Smooth muscle cell (in vitro differentiated cells): Measurements from ENCODE around the gene SACM1L. TPM values are rescaled to one million over a fixed set of nuclear protein-coding genes. Genes with fewer than 3 reads are reported as not detected.

ENCODE experiments used
- DNase-seq: peaks from one replicate; lab custom pipeline; 2025; ENCODE audit not compliant: unreplicated experiment; lab: John Stamatoyannopoulos, UW
- H2AFZ ChIP-seq: fragments of 200-600 bp; sonication (generic); 2 replicates; pipeline ENCODE4 v1.6.0; 2016; ENCODE audit warnings: antibody characterized with exemption, low read depth, mild to moderate bottlenecking
- H3F3A ChIP-seq: fragments of 200-600 bp; sonication (generic); 2 replicates; pipeline ENCODE4 v1.6.0; 2017; ENCODE audit warnings: antibody characterized with exemption, low read depth
- H3K27ac ChIP-seq: fragments of 200-600 bp; sonication (generic); 2 replicates; pipeline ENCODE4 v1.5.1; 2016; ENCODE audit warnings: low read depth, mild to moderate bottlenecking
- H3K27me3 ChIP-seq: fragments of 200-600 bp; sonication (generic); 2 replicates; pipeline ENCODE4 v1.6.1; 2016; ENCODE audit warnings: low read depth, mild to moderate bottlenecking
- H3K36me3 ChIP-seq: fragments of 200-600 bp; sonication (generic); 2 replicates; pipeline ENCODE4 v1.5.1; 2016; ENCODE audit warnings: low read depth
- H3K4me1 ChIP-seq: fragments of 200-600 bp; sonication (generic); 2 replicates; pipeline ENCODE4 v1.5.1; 2016; ENCODE audit warnings: low read depth
- H3K4me2 ChIP-seq: fragments of 200-600 bp; sonication (generic); 2 replicates; pipeline ENCODE4 v1.6.0; 2016; ENCODE audit warnings: mild to moderate bottlenecking
- H3K4me3 ChIP-seq: fragments of 200-600 bp; sonication (generic); 2 replicates; pipeline ENCODE4 v1.5.1; 2016; ENCODE audit warnings: mild to moderate bottlenecking
- H3K79me2 ChIP-seq: fragments of 200-600 bp; sonication (generic); 2 replicates; pipeline ENCODE4 v1.6.0; 2016; ENCODE audit warnings: low read depth, mild to moderate bottlenecking
- H3K9ac ChIP-seq: fragments of 200-600 bp; sonication (generic); 2 replicates; pipeline ENCODE4 v1.6.0; 2016; ENCODE audit warnings: low read depth
- H3K9me3 ChIP-seq: fragments of 200-600 bp; sonication (generic); replicated peaks from 2 replicates; pipeline ENCODE4 v1.5.1; 2016; ENCODE audit warnings: low read depth
- H4K20me1 ChIP-seq: fragments of 200-600 bp; sonication (generic); 2 replicates; pipeline ENCODE4 v1.6.0; 2016; ENCODE audit warnings: low read depth
- WGBS: methylation state at CpG from one replicate; pipeline ENCODE4 v1.1.7; 2016; ENCODE audit warnings: low lambda C conversion rate; 5-methylcytosine and 5-hydroxymethylcytosine counted together
- polyA plus RNA-seq: library from polyadenylated mRNA; unstranded; fragments of >200 nt; fragmentation: Nextera tagmentation; extraction: Ambion mirVana; gene quantifications from 2 replicates; pipeline ENCODE4 v1.2.1, GENCODE V29; 2016
- total RNA-seq: library from RNA; depleted of rRNA; stranded (reverse); fragments of >200 nt; gene quantifications from 2 replicates; pipeline ENCODE4 v1.2.3, GENCODE V29; 2014
- TF ChIP-seq, protein P1 (sequence below): fragments of 200-600 bp; sonication (generic); IDR thresholded peaks from 2 replicates; pipeline ENCODE4 v1.5.1; 2017; ENCODE audit warnings: borderline replicate concordance, mild to moderate bottlenecking, antibody characterized with exemption; ENCODE audit not compliant: insufficient read depth, poor library complexity, severe bottlenecking

The SACM1L gene
- total and polyA plus RNA-seq, 2 experiments from 2014 or later: 12.9 to 24.7 TPM

DNA sequence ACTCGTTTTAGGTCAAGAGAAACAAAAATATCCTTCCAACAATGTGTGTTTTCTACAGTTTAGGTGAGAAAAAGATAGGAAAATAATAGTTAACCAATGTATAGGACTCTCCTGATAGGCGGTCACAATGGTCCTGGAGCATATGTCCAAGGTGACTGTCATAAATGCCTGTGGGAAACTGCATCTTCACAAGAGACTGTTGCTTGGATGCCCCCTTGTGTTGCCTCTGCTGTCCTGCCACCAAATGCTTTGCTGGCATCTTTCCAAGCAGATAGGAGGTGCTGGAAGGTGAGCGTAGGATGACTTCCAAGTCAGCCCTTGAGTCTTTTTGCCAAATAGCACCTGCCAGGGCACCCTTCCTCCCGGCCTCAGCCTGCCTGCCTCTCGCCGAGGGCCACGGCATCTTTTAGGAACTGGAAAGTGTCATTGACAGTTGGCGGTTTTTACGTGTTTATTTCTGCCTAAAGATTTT, 24.1 kb upstream of the SACM1L start:
- no peaks in the 10 kb centered on the region for H3K4me1 ChIP-seq
- no peaks in the 10 kb centered on the region for H3K27me3 ChIP-seq
- H3K4me3 ChIP-seq: no peak overlapping the region
- 88% methylated on average over 9 of the region's 9 CpGs for WGBS
- no peak overlapping the region for H2AFZ ChIP-seq
- H3K4me2 ChIP-seq: peak overlapping the region; percentile 76
- H3K27ac ChIP-seq: no peak overlapping the region
- H3K36me3 ChIP-seq: no peaks in the 10 kb centered on the region
- no peaks in the 10 kb centered on the region for H3K79me2 ChIP-seq
- no peaks in the 10 kb centered on the region for H3K9me3 ChIP-seq
- DNase-seq: no peak
- peaks cover 7% of the 10 kb centered on the region for H4K20me1 ChIP-seq
- TF ChIP-seq, protein P1, sequence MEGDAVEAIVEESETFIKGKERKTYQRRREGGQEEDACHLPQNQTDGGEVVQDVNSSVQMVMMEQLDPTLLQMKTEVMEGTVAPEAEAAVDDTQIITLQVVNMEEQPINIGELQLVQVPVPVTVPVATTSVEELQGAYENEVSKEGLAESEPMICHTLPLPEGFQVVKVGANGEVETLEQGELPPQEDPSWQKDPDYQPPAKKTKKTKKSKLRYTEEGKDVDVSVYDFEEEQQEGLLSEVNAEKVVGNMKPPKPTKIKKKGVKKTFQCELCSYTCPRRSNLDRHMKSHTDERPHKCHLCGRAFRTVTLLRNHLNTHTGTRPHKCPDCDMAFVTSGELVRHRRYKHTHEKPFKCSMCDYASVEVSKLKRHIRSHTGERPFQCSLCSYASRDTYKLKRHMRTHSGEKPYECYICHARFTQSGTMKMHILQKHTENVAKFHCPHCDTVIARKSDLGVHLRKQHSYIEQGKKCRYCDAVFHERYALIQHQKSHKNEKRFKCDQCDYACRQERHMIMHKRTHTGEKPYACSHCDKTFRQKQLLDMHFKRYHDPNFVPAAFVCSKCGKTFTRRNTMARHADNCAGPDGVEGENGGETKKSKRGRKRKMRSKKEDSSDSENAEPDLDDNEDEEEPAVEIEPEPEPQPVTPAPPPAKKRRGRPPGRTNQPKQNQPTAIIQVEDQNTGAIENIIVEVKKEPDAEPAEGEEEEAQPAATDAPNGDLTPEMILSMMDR: peak; percentile 40
- H3K9ac ChIP-seq: no peak overlapping the region
- peaks cover 27% of the 10 kb centered on the region for H3F3A ChIP-seq

DNA sequence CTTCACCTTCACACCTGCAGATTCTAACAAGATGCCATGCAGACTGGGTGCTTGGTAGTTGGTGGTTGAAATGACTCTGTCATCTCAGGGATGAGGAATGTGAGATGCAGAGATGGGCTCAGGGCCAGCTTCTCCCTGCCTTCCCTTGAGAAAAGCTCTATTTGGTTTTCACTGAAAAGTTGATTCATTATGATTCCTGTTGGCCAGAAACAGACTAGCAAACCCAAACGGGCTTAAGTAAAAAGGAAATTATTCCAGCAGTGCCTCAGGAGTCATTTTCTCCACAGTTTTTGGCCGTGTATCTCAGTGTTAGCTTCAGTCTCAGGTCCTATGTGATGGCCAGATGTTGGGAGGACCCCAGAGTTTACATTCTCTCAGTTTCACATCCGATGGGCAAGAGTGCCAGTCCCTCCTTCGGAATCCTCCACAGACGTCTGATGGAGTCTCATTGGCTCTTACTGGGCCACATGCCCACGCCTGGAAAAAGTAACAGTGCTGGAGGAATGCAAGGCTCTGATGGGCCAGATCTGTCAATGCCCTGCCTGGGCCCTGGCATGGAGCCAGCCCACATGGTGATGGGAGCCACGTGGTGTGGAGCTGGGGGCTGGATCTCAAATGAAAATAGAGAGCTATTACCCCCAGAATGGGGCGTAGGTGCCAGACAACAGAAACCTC, 22.3 kb upstream of the SACM1L start:
- Histone ChIP-seq H3K9me3 (no peaks in the 10 kb centered on the region), H3K27ac (peak overlapping the region; percentile 79), H3K79me2 (no peaks in the 10 kb centered on the region), H2AFZ (no peak overlapping the region), H3K4me3 (no peak overlapping the region), H4K20me1 (peaks cover 12% of the 10 kb centered on the region), H3K4me1 (no peaks in the 10 kb centered on the region), H3F3A (peaks cover 19% of the 10 kb centered on the region), H3K36me3 (no peaks in the 10 kb centered on the region), H3K27me3 (no peaks in the 10 kb centered on the region), H3K4me2 (peak overlapping the region; percentile 8), H3K9ac (no peak overlapping the region)
- TF ChIP-seq, protein P1: no peak
- DNase-seq: no peak
- WGBS: 58% methylated on average over 8 of the region's 8 CpGs

DNA sequence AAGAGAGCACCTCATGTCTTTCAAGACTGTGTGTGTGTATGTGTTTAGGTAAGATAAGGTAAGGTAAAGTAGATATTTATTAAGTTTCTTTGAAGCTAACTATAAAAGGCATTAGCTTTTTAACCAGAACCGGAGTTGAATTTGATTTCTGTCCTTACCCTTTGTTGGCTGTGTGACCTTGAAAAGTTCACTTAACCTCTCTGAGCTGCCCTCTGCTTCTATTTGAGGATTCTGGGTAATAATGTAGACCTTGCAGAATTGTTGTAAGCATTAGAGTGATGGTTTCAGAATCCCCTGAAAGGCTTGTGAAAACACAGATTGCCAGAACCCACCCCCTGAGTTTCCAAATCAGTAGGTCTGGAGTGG, 21.6 kb upstream of the SACM1L start:
- no peak for DNase-seq
- no peaks in the 10 kb centered on the region for H3K9me3 ChIP-seq
- H4K20me1 ChIP-seq: peaks cover 12% of the 10 kb centered on the region
- WGBS: 87% methylated on average over 1 of the region's 1 CpG
- TF ChIP-seq, protein P1: no peak
- no peak overlapping the region for H3K9ac ChIP-seq
- no peak overlapping the region for H2AFZ ChIP-seq
- H3K36me3 ChIP-seq: no peaks in the 10 kb centered on the region
- peak overlapping the region; percentile 8 for H3K4me2 ChIP-seq
- no peak overlapping the region for H3K4me3 ChIP-seq
- H3F3A ChIP-seq: peaks cover 19% of the 10 kb centered on the region
- no peaks in the 10 kb centered on the region for H3K27me3 ChIP-seq
- H3K4me1 ChIP-seq: no peaks in the 10 kb centered on the region
- peak overlapping the region; percentile 79 for H3K27ac ChIP-seq
- no peaks in the 10 kb centered on the region for H3K79me2 ChIP-seq

DNA sequence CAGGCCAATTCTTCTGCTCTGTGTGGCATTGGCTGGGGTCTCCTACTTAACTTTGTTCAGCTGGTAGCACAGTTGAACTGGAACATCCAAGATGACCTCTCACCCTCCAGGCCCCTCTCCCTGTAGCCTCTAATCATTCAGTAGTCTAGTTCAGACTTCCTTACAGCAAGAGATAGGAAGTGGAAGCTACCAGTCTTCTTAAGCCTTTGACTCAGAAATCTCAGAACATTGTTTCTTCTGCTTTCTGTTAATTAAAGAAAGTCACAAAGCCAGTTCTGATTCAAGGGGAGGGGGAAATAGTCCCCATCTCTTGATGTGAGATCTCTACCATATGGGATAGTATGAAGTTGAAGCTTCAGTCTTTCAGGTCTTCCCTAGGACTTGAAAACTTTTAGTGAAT, 18.8 kb upstream of the SACM1L start:
- Histone ChIP-seq H2AFZ (no peak overlapping the region), H3K27me3 (no peaks in the 10 kb centered on the region), H3K4me1 (no peaks in the 10 kb centered on the region), H3K79me2 (no peaks in the 10 kb centered on the region), H4K20me1 (peaks cover 12% of the 10 kb centered on the region), H3K4me2 (no peak overlapping the region), H3F3A (peaks cover 19% of the 10 kb centered on the region), H3K4me3 (no peak overlapping the region), H3K9me3 (no peaks in the 10 kb centered on the region), H3K9ac (no peak overlapping the region), H3K27ac (no peak overlapping the region), H3K36me3 (no peaks in the 10 kb centered on the region)
- no peak for DNase-seq
- TF ChIP-seq, protein P1: no peak
